ENCODE measurements around the gene GRPR.

The GRPR gene

DNA sequence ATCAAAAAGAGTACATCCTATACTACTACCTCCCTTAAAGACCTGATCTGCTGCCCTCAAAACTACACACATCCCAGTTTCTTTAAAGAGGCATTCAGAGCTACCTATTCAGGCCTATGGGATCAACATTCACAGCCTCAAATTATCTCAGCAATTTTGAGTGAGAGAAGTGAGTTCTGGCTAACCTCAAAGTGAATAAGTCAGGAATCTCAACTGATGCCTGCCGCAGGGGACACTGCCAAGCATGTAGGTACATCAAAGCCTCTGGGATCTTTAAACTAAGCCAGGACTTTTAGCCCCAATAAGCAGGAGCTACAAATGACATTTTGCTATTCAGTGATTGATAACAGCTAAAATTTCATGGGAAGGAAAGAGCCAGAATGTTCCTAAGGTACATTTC, 11.6 kb downstream of the GRPR start:
- H3K4me3 ChIP-seq (ENCODE audit: low read depth, low read length): no peak overlapping the region
- DNase-seq (ENCODE audit: low read depth): no peak
- no peak for TF ChIP-seq CTCF (conservative IDR thresholded peaks at IDR 0.05; ENCODE audit: low read depth, low read length)

DNA sequence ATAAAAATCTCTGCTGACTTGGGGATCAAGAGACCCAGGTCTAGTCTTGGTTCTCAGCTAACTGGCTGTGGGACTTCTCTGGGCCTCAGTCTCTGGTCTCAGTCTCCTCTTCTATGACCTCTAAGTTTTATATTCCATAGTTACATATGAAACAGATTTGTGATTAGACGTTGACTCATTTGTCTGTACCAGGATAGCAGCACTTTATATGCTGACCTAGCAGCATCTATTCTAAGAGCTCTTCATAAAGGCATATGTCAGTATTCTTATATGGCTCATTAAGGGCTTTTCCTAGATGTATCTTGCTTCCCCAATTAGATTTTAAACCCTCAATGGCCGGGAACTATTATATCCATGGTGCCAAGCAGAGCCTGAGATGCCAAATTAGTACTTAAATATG, 12.7 kb downstream of the GRPR start:
- no peak for TF ChIP-seq CTCF (conservative IDR thresholded peaks at IDR 0.05; ENCODE audit: low read depth, low read length)
- no peak for DNase-seq (ENCODE audit: low read depth)
- no peak overlapping the region for H3K4me3 ChIP-seq (ENCODE audit: low read depth, low read length)

DNA sequence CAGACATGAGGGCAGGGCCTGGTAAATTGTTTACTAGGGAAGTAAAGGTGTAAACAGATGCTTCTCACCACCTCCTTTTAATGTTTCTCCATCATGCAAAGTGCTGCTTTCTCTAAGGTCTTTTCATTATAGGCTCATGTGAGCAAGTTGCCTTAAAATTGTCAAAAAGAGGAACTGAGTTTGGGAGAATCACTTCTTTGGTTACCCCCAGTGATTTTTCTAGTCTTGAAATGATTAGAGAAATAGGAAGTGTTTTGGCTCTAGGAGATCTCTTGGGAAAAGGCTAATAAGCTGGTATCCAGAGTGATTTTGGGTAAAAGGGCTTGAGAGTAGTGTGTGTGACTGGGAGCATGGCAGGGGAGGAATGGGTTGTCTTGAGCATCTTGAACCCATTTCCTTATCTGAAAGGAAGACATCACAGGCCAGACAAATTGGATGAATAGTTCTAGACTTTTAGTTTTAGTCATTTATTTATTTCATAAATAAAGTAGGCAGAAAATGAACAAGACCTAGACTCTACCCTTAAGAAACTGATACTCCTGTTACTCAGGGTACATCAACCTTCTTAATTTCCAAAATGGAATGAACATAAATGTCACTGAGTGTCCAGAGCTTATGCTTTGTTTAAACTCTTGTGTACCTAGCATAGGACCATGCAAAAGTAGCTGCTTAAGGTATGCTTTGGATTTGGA, 14.2 kb downstream of the GRPR start:
- H3K4me3 ChIP-seq (ENCODE audit: low read depth, low read length): no peak overlapping the region
- no peak for DNase-seq (ENCODE audit: low read depth)
- TF ChIP-seq CTCF (conservative IDR thresholded peaks at IDR 0.05; ENCODE audit: low read depth, low read length): no peak

- TF ChIP-seq CTCF (conservative IDR thresholded peaks at IDR 0.05; ENCODE audit: low read depth, low read length): peak; percentile 41
- peak; percentile 17 for DNase-seq (ENCODE audit: low read depth)
- H3K4me3 ChIP-seq (ENCODE audit: low read depth, low read length): no peak overlapping the region
These were observed 14.7 kb downstream of the GRPR start for GRCh38 chrX:16138108-16138427.

DNA sequence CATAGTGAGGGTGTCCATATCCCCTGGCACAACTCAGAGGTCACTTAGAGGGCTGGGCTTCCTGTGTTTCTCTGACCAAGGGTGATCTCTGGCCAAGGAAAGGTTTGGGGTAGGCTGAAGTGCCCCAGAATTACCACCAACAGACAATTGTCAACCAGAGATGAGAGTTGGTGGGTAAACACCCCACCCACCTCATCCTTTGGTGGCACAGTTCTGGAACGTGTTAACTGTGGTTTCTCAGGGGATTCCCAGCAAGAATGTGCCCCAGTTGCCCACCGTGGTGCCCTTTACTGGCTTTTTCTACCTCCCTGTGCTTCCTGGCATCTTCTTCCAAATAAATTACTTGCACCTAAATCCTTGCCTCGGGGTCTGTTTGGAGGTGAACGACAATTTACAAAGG, 17.1 kb downstream of the GRPR start:
- DNase-seq (ENCODE audit: low read depth): no peak
- TF ChIP-seq CTCF (conservative IDR thresholded peaks at IDR 0.05; ENCODE audit: low read depth, low read length): no peak

GRCh38 chrX:16140983-16141382, 17.6 kb downstream of the GRPR start:
- H3K4me3 ChIP-seq (ENCODE audit: low read depth, low read length): no peak overlapping the region
- DNase-seq (ENCODE audit: low read depth): no peak
- no peak for TF ChIP-seq CTCF (conservative IDR thresholded peaks at IDR 0.05; ENCODE audit: low read depth, low read length)

More for the DNA sequence above, 17.1 kb downstream of the GRPR start:
- H3K4me3 ChIP-seq (ENCODE audit: low read depth, low read length): no peak overlapping the region
